Duodenal mucosa (tissue), 2 donors: ENCODE data around the gene ARHGAP25.
A peak's percentile ranks its signal among the peaks of the same experiment; 100 is the strongest.

ENCODE experiments used
- H3K27ac ChIP-seq: one replicate; pipeline ENCODE4 v1.7.0; 2013; ENCODE audit warnings: low read depth, low read length
- H3K27me3 ChIP-seq, 2 donors: one replicate each; pipeline ENCODE4 v1.7.0; 2013; ENCODE audit warnings: low read length in 2 of 2, control low read depth in 1 of 2; ENCODE audit not compliant: insufficient read depth in 2 of 2, control insufficient read depth in 1 of 2
- H3K36me3 ChIP-seq, 2 donors: one replicate each; pipeline ENCODE4 v1.7.0; 2013; ENCODE audit warnings: low read length in 2 of 2, control low read depth in 1 of 2; ENCODE audit not compliant: insufficient read depth in 2 of 2, control insufficient read depth in 1 of 2
- H3K4me1 ChIP-seq, 2 donors: one replicate each; pipeline ENCODE4 v1.7.0; 2013; ENCODE audit warnings: low read length in 2 of 2, control low read depth in 1 of 2; ENCODE audit not compliant: insufficient read depth in 2 of 2, control insufficient read depth in 1 of 2
- H3K4me3 ChIP-seq, 2 donors: one replicate each; pipeline ENCODE4 v1.7.0; 2013; ENCODE audit warnings: low read length in 2 of 2, low read depth in 1 of 2
- H3K9ac ChIP-seq, 2 donors: one replicate each; pipeline ENCODE4 v1.7.0; 2013; ENCODE audit warnings: low read length in 2 of 2, low read depth in 1 of 2
- H3K9me3 ChIP-seq, 2 donors: one replicate each; pipeline ENCODE4 v1.7.0; 2013; ENCODE audit warnings: low read length in 2 of 2, control low read depth in 1 of 2; ENCODE audit not compliant: control insufficient read depth in 1 of 2

The ARHGAP25 gene

GRCh38 chr2:68750592-68751396 lies 16.2 kb downstream of the ARHGAP25 start:
- H3K9me3 ChIP-seq, result no peaks in the 10 kb centered on the region
- no peak overlapping the region for H3K9ac ChIP-seq
- H3K4me3 ChIP-seq, result no peak overlapping the region
- H3K4me1 ChIP-seq, result peaks cover 3 to 5% of the 10 kb centered on the region in 2 donors
- H3K27ac ChIP-seq, result no peak overlapping the region
- no peaks in the 10 kb centered on the region for H3K36me3 ChIP-seq
- no peaks in the 10 kb centered on the region for H3K27me3 ChIP-seq

- no peaks in the 10 kb centered on the region for H3K36me3 ChIP-seq
- no peak overlapping the region for H3K4me3 ChIP-seq
- peaks cover 3 to 5% of the 10 kb centered on the region in 2 donors for H3K4me1 ChIP-seq
- H3K27me3 ChIP-seq, result no peaks in the 10 kb centered on the region
- H3K9me3 ChIP-seq, result no peaks in the 10 kb centered on the region
- no peak overlapping the region for H3K27ac ChIP-seq
- no peak overlapping the region for H3K9ac ChIP-seq
These were observed 17.1 kb downstream of the ARHGAP25 start for GRCh38 chr2:68751397-68752339.

- H3K36me3 ChIP-seq, result no peaks in the 10 kb centered on the region
- no peak overlapping the region for H3K9ac ChIP-seq
- H3K27ac ChIP-seq, result no peak overlapping the region
- no peaks in the 10 kb centered on the region for H3K9me3 ChIP-seq
- H3K27me3 ChIP-seq, result no peaks in the 10 kb centered on the region
- peaks cover 3 to 5% of the 10 kb centered on the region in 2 donors for H3K4me1 ChIP-seq
- H3K4me3 ChIP-seq, result no peak overlapping the region
These were observed 18.7 kb downstream of the ARHGAP25 start for GRCh38 chr2:68753318-68753717.

GRCh38 chr2:68755071-68755470 lies 20.5 kb downstream of the ARHGAP25 start:
- H3K4me3 ChIP-seq, result no peak overlapping the region
- H3K36me3 ChIP-seq, result no peaks in the 10 kb centered on the region
- no peak overlapping the region for H3K9ac ChIP-seq
- H3K4me1 ChIP-seq, result peaks cover 0 to 5% of the 10 kb centered on the region in 2 donors
- H3K9me3 ChIP-seq, result no peaks in the 10 kb centered on the region
- no peaks in the 10 kb centered on the region for H3K27me3 ChIP-seq
- H3K27ac ChIP-seq, result no peak overlapping the region

GRCh38 chr2:68756178-68756577 lies 21.6 kb downstream of the ARHGAP25 start:
- Histone ChIP-seq H3K4me1 (peaks cover 0 to 5% of the 10 kb centered on the region in 2 donors), H3K27me3 (no peaks in the 10 kb centered on the region), H3K4me3 (no peak overlapping the region), H3K9ac (no peak overlapping the region), H3K9me3 (no peaks in the 10 kb centered on the region), H3K27ac (no peak overlapping the region), H3K36me3 (no peaks in the 10 kb centered on the region)

GRCh38 chr2:68757081-68757480 lies 22.5 kb downstream of the ARHGAP25 start:
- Histone ChIP-seq H3K27ac (no peak overlapping the region), H3K27me3 (no peaks in the 10 kb centered on the region), H3K4me3 (no peak overlapping the region), H3K9me3 (no peaks in the 10 kb centered on the region), H3K36me3 (no peaks in the 10 kb centered on the region), H3K4me1 (peaks cover 4 to 8% of the 10 kb centered on the region in 2 donors), H3K9ac (no peak overlapping the region)

DNA sequence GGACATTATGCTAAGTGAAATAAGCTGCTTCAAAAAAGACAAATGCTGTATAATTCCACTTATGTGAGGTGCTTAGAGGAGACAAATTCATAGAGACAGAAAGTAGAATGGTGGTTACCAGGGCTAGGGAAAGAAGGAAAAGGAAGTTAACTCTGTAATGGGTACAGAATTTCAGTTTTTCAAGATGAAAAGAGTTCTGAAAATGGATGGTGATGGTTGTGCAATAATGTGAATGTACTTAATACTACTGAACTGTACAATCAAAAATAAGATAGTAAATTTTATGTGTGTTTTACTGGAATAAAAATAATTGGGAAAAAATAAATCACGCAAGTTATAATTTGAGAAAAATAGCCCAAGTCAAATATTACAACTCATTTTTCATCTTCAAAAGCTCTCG lies 27.5 kb downstream of the ARHGAP25 start:
- Histone ChIP-seq H3K9ac (no peak overlapping the region), H3K36me3 (no peaks in the 10 kb centered on the region), H3K4me3 (no peak overlapping the region), H3K4me1 (peaks cover 30 to 32% of the 10 kb centered on the region in 2 donors), H3K9me3 (no peaks in the 10 kb centered on the region), H3K27me3 (no peaks in the 10 kb centered on the region), H3K27ac (no peak overlapping the region)

- Histone ChIP-seq H3K27me3 (no peaks in the 10 kb centered on the region), H3K36me3 (no peaks in the 10 kb centered on the region), H3K9me3 (no peaks in the 10 kb centered on the region), H3K4me3 (no peak overlapping the region), H3K4me1 (peaks cover 32 to 36% of the 10 kb centered on the region in 2 donors), H3K9ac (no peak overlapping the region), H3K27ac (no peak overlapping the region)
These were observed 28.1 kb downstream of the ARHGAP25 start for GRCh38 chr2:68762665-68763064.

- no peak overlapping the region for H3K27ac ChIP-seq
- H3K36me3 ChIP-seq, result no peaks in the 10 kb centered on the region
- peaks cover 41% of the 10 kb centered on the region in 2 donors for H3K4me1 ChIP-seq
- no peaks in the 10 kb centered on the region for H3K27me3 ChIP-seq
- no peaks in the 10 kb centered on the region for H3K9me3 ChIP-seq
- peak overlapping the region; percentile 21 to 33 for H3K4me3 ChIP-seq
- no peak overlapping the region for H3K9ac ChIP-seq
These were observed 29.6 kb downstream of the ARHGAP25 start for GRCh38 chr2:68764041-68764805.
